A549 (cell line): ENCODE data around the gene TMEM38A. TPM values are rescaled to one million over a fixed set of nuclear protein-coding genes. Genes with fewer than 3 reads are reported as not detected.
"Not testable (repeated sequence)": the region's sequence is repeated elsewhere in the genome, so short reads cannot be mapped to it uniquely, and the experiment has no call there.

Experiments used
- ATAC-seq, 2 experiments: fragments of 200-7000 bp in 1 of 2; fragments of >200 bp in 1 of 2; cut with Nextera tagmentation in 1 of 2; cut with Tn5 transposase in 1 of 2; 3 replicates each; pipeline versions ENCODE4 v1.8.0 to v1.9.1; 2018 to 2020; ENCODE audit warnings: mild to moderate bottlenecking in 1 of 2, moderate library complexity in 1 of 2
- CTCF ChIA-PET: fragments of 300-600 bp; sonication (Branson Sonifier 250); formaldehyde crosslinking; extraction: SDS; loops from one replicate; lab custom pipeline; 2021; ENCODE audit warnings: antibody characterized with exemption, inconsistent platforms; lab: Yijun Ruan, JAX
- POLR2A ChIA-PET: fragments of 350-600 bp; formaldehyde crosslinking; extraction: SDS; loops from one replicate; lab custom pipeline; 2021; ENCODE audit warnings: antibody characterized with exemption, inconsistent platforms; lab: Yijun Ruan, JAX
- DNase-seq, 2 experiments: peaks; one replicate each; pipeline versions ENCODE4 v3.0.0 to v3.0.0-alpha.2; 2011 to 2016; ENCODE audit warnings: low read depth in 1 of 2, low spot score in 1 of 2
- FAIRE-seq: peaks from 2 replicates; lab custom pipeline; 2011; peaks lifted over from hg19 to GRCh38; lab: Jason Lieb, UNC
- H3K27ac ChIP-seq, 2 experiments: fragments of >200 bp; sonication (Bioruptor Twin); formaldehyde crosslinking; 3 replicates each; pipeline ENCODE4 v1.5.1; 2016 to 2017
- H3K4me1 ChIP-seq: fragments of >200 bp; sonication (Bioruptor Twin); formaldehyde crosslinking; 3 replicates; pipeline ENCODE4 v1.6.1; 2016
- H3K4me2 ChIP-seq: fragments of >200 bp; sonication (Bioruptor Twin); formaldehyde crosslinking; 3 replicates; pipeline ENCODE4 v1.6.1; 2016
- H3K4me3 ChIP-seq: fragments of >200 bp; sonication (Bioruptor Twin); formaldehyde crosslinking; 3 replicates; pipeline ENCODE4 v1.5.1; 2016
- H3K9me3 ChIP-seq: fragments of >200 bp; sonication (Bioruptor Twin); formaldehyde crosslinking; 3 replicates; pipeline ENCODE4 v1.6.1; 2016
- BCL3 ChIP-seq: fragments of >200 bp; sonication (Bioruptor Twin); formaldehyde crosslinking; IDR thresholded peaks from 3 replicates; pipeline ENCODE4 v1.6.1; 2016
- CTCF ChIP-seq: fragments of >200 bp; sonication (Bioruptor Twin); formaldehyde crosslinking; IDR thresholded peaks from 3 replicates; pipeline ENCODE4 v1.5.1; 2016
- FOSB ChIP-seq: fragments of 250-450 bp; sonication (Bioruptor Pico); IDR thresholded peaks from 2 replicates; pipeline ENCODE4 v1.5.0; 2020; ENCODE audit warnings: mild to moderate bottlenecking, moderate library complexity
- HOXB5 ChIP-seq: fragments of 250-450 bp; sonication (Bioruptor Pico); IDR thresholded peaks from 2 replicates; pipeline ENCODE4 v1.5.0; 2020; ENCODE audit warnings: mild to moderate bottlenecking, moderate library complexity
- MAZ ChIP-seq: fragments of 150-350 bp; IDR thresholded peaks from 2 replicates; pipeline ENCODE4 v1.6.1; 2014; ENCODE audit warnings: antibody characterized with exemption, low read depth, low read length, borderline replicate concordance
- NPAS2 ChIP-seq: fragments of 250-450 bp; sonication (Bioruptor Pico); IDR thresholded peaks from 2 replicates; pipeline ENCODE4 v1.8.0; 2022; ENCODE audit warnings: mild to moderate bottlenecking, moderate library complexity, borderline replicate concordance
- RAD21 ChIP-seq, 2 experiments: fragments of >200 bp in 1 of 2; sonication (Bioruptor Twin) in 1 of 2; formaldehyde crosslinking in 1 of 2; IDR thresholded peaks in 1 of 2; conservative IDR thresholded peaks in 1 of 2; 2 replicates in 1 of 2; 3 replicates in 1 of 2; pipeline ENCODE4 v1.6.1; 2012 to 2018; ENCODE audit warnings: inconsistent platforms in 1 of 2
- RFX5 ChIP-seq: fragments of 450-650 bp; IDR thresholded peaks from 2 replicates; pipeline ENCODE4 v1.7.1; 2014; ENCODE audit warnings: antibody characterized with exemption, mild to moderate bottlenecking, moderate library complexity
- SMC3 ChIP-seq: fragments of >200 bp; sonication (Bioruptor Twin); formaldehyde crosslinking; IDR thresholded peaks from 3 replicates; pipeline ENCODE4 v1.6.1; 2018; ENCODE audit warnings: inconsistent platforms
- TP53 ChIP-seq: fragments of 250-450 bp; sonication (Bioruptor Pico); IDR thresholded peaks from 2 replicates; pipeline ENCODE4 v1.5.0; 2021; ENCODE audit warnings: mild to moderate bottlenecking, moderate library complexity
- USF2 ChIP-seq: fragments of 450-650 bp; IDR thresholded peaks from 2 replicates; pipeline ENCODE4 v1.6.1; 2014; ENCODE audit warnings: antibody characterized with exemption
- ZNF302 ChIP-seq: fragments of 250-450 bp; sonication (Bioruptor Pico); IDR thresholded peaks from 2 replicates; pipeline ENCODE4 v1.9.0; 2021; ENCODE audit warnings: inconsistent platforms, mild to moderate bottlenecking, moderate library complexity
- WGBS: methylation state at CpG from one replicate; pipeline ENCODE4 v1.1.6; 2017; ENCODE audit errors: missing lambda C conversion rate; 5-methylcytosine and 5-hydroxymethylcytosine counted together
- polyA plus RNA-seq, 4 experiments: library from polyadenylated mRNA; depleted of rRNA in 3 of 4; stranded (reverse); fragments of >200 nt; fragmentation: RNase III in 1 of 4; extraction: RNeasy Plus Mini Kit Qiagen cat#74134 plus additional on column Dnase treatment in 1 of 4; gene quantifications; 2 replicates in 3 of 4; 3 replicates in 1 of 4; pipeline ENCODE4 v1.2.3, GENCODE V29; 2011 to 2017

The TMEM38A gene
- polyA plus RNA-seq, 2 of the 4 experiments (the other 2 are of a cell fraction): 1.2 to 1.5 TPM

- POLR2A ChIA-PET: no interaction called here
- no peak for FAIRE-seq
- TF ChIP-seq USF2 (no peak), RFX5 (no peak), MAZ (no peak), FOSB (CRISPR knock-in tag) (no peak), BCL3 (no peak), ZNF302 (CRISPR knock-in tag) (no peak), TP53 (CRISPR knock-in tag) (no peak), HOXB5 (no peak)
These were observed 42.7 kb downstream of the TMEM38A start for GRCh38 chr19:16703677-16704076.

DNA sequence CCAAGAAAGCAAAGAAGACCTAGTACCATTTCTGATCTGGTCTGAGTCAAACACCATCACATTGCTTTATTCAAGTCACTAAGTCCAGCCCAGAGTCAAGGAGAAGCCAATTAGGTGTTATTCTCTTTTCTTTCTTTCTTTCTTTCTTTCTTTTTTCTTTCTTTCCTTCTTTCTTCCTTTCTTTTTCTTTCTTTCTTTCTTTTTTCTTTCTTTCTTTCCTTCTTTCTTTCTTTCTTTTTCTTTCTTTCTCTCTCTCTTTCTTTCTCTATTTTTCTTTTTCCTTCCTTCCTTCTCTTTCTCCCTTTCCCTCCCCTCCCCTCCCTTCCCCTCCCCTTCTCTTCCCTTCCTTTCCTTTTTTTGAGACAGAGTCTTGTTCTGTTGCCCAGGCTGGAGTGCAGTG lies 49.9 kb downstream of the TMEM38A start:
- H3K27ac ChIP-seq, H3K9me3 ChIP-seq, DNase-seq, FAIRE-seq, ATAC-seq, H3K4me1 ChIP-seq, H3K4me3 ChIP-seq, H3K4me2 ChIP-seq, POLR2A ChIA-PET: not testable (repeated sequence)
- CTCF ChIA-PET: interaction anchor here (0.6 kb wide), 1 partner anchor 44 kb away, joined by 3 read pairs; no protein-coding TSS in a partner anchor

More at GRCh38 chr19:16703677-16704076, 42.7 kb downstream of the TMEM38A start:
- CTCF ChIA-PET: interaction anchor here (1.1 kb wide), 1 partner anchor 11 kb away, joined by 3 read pairs; no protein-coding TSS in a partner anchor
- H3K9me3 ChIP-seq: no peaks in the 10 kb centered on the region
- no peak overlapping the region for H3K4me2 ChIP-seq
- WGBS: 29% methylated on average over 4 of the region's 4 CpGs
- no peak overlapping the region for H3K27ac ChIP-seq
- H3K4me1 ChIP-seq: no peaks in the 10 kb centered on the region
- H3K4me3 ChIP-seq: no peak overlapping the region
- no peak for DNase-seq
- no peak for ATAC-seq

DNA sequence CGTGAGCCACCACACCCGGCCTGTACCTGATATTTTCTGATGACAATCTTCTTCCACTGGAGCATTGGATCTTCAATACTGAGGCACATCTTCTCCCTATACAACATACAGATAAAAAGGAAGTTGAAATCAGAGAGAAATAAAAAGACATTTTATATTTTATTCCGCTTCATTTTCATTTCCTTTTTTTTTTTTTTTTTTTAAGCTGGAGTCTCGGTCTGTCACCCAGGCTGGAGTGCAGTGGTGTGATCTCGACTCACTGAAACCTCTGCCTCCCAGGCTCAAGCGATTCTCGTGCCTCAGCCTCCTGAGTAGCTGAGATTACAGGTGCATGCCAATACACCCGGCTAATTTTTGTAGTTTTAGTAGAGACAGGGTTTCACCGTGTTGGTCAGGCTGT lies 51.4 kb downstream of the TMEM38A start:
- H3K27ac ChIP-seq, H3K4me3 ChIP-seq, H3K9me3 ChIP-seq, FAIRE-seq, POLR2A ChIA-PET, ATAC-seq, H3K4me1 ChIP-seq, H3K4me2 ChIP-seq, DNase-seq: not testable (repeated sequence)
- WGBS: 67% methylated on average over 9 of the region's 9 CpGs
- CTCF ChIA-PET: interaction anchor here (0.8 kb wide), 1 partner anchor 208 kb away, joined by 3 read pairs; no protein-coding TSS in a partner anchor

GRCh38 chr19:16714702-16715287 lies 53.9 kb downstream of the TMEM38A start:
- ChIA-PET CTCF (interaction anchor here (0.6 to 2.9 kb wide), 23 partner anchors 9 to 1888 kb away, joined by 3 to 13 read pairs (median 3); no protein-coding TSS in a partner anchor), POLR2A (no interaction called here)
- DNase-seq: peak in 1 of 2 experiments; percentile 52
- Histone ChIP-seq H3K27ac (no peak overlapping the region), H3K4me3 (no peak overlapping the region)
- no peak for TF ChIP-seq TP53 (CRISPR knock-in tag)
- peak; percentile 62 to 76 for TF ChIP-seq RAD21 (conservative IDR thresholded peaks at IDR 0.05 in 1 of 2, IDR thresholded peaks at IDR 0.05 in 1 of 2)
- TF ChIP-seq CTCF: peak; percentile 60
- no peak for TF ChIP-seq NPAS2 (CRISPR knock-in tag)
- peak; percentile 31; the same call in 2 of the 3 replicates for TF ChIP-seq SMC3
- TF ChIP-seq, all 56 proteins: peak for 3
- Histone ChIP-seq H3K9me3 (no peaks in the 10 kb centered on the region), H3K4me2 (peak overlapping the region; percentile 46), H3K4me1 (no peaks in the 10 kb centered on the region; the same call in 2 of the 3 replicates)
- FAIRE-seq: no peak
- peak; percentile 54 to 64; a peak in 4 of 6 replicates for ATAC-seq
- WGBS: 23% methylated on average over 14 of the region's 14 CpGs
